GM08714 (cell line): ENCODE results near the gene KCNA10.

ENCODE experiments used
- H3K4me3 ChIP-seq: fragments of 200-500 bp; sonication (Bioruptor generic); 2 replicates; pipeline ENCODE4 v1.5.1; 2014; ENCODE audit warnings: mild to moderate bottlenecking, low read length, inconsistent platforms
- ZNF274 ChIP-seq: IDR thresholded peaks from 2 replicates; pipeline ENCODE4 v1.6.1; 2012; ENCODE audit warnings: mild to moderate bottlenecking, low read depth, low read length

KCNA10 gene

DNA sequence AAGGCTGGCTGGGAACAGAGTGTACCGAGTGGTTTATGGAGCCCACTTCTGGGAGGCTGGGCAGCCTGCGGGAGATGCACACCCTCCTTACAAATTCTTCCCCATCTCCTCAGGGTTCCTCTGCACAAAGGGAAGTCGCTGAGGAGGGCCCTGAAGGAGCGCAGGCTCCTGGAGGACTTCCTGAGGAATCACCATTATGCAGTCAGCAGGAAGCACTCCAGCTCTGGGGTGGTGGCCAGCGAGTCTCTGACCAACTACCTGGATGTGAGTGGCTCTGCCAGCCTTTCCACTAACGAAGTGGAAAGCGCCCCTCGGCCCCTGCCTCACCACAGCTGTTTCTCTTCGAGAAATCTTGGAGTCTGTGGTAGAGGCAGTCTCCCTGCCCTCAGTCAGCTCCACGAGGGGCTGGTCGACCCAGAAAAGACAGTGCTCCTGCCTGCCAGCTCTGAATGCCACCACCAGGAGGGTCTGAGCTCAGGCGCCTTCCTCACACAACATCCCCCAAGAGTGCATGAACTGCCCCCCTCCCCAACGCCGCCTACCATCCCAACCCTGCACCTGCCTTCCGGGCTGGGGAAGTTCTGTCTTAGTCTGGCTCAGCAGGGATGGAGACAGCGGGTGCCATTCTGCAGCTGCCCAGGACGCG is 36.2 kb downstream of the KCNA10 start:
- H3K4me3 ChIP-seq: no peak overlapping the region
- TF ChIP-seq ZNF274: no peak

DNA sequence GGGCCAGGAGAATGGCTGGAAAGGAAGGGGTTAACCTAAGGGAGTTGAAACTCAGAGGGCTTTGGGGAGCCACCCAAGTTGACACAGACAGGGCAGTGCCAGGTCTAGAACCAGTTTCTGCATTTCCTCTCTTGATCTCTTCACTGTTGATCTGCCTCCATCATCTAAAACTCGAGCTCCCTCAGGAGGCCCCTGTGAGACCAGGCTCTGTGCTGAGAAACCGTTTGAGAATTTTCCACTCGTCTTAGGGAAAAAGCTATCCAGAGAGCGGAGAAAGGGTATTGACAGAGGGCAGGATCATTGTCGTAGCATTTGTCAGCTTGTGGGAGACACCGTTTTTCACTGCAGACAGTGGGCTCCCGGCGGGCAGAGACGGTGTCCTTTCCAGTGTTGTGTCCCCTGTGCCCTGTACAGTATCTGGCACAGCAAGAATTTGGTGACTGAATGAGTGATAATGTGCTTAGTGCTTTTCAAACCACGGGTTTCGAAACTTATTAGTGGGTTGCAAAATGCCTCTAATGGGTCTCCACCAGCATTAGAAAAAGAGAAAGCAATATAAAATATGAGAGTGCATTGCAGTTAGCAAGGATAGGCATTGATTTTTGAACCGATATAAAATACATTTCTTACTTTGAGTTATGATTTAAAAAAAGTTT is 36.9 kb downstream of the KCNA10 start:
- H3K4me3 ChIP-seq: no peak overlapping the region
- no peak for TF ChIP-seq ZNF274

DNA sequence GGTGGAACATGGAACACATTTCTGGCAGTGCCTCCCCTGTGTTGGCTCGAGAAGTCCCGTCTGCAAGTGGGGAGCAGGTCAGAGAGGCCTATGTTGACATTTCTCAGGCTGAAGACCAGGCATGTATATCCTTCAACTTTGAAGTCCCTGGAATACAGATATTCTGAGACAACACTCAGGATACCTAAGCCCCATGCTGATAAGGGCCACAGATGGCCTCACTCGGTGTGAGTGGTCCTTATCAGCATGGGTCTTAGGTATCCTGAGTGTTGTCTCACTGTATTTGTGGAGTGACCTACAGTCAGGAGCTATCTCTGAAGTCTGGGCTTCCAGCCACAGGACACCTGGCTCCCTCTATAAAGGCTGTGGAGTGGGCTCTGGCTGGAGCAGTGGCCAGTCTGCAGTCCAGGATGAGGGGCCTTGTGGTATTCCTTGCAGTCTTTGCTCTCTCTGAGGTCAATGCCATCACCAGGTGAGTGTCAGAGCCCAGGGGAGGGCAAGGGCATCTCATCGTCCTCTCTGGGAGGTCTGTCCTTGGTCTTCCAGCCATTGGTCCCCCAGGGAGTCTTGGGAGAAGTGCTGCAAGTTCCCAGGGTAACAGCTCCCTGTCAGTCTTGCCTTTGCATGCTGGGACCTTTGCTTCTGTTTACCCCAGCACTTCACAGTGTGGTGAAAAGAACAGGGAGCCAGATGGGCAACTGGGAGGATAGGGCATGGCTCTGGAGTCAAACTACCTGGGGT is 38.4 kb downstream of the KCNA10 start:
- no peak for TF ChIP-seq ZNF274
- H3K4me3 ChIP-seq: no peak overlapping the region

DNA sequence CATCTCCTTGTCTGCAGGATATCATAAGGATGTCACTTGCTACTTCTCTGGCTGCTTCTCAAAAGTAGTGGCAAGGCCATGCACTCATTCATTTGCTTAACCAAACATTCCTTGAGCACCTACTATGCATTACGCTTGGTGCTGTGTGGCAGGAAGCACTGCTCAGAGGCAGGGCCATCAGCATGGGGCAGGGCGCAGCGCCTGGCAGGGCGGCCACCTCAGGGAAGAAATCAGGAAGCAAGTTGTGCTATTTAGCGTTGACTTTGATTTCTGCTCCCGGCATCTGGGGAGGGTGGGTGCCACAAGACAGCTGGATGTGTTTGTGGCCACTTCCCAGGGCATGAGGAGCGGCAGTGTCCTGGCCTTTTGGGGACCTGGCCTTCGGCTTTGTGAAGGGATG is 40.1 kb downstream of the KCNA10 start:
- TF ChIP-seq ZNF274: no peak
- H3K4me3 ChIP-seq: no peak overlapping the region

DNA sequence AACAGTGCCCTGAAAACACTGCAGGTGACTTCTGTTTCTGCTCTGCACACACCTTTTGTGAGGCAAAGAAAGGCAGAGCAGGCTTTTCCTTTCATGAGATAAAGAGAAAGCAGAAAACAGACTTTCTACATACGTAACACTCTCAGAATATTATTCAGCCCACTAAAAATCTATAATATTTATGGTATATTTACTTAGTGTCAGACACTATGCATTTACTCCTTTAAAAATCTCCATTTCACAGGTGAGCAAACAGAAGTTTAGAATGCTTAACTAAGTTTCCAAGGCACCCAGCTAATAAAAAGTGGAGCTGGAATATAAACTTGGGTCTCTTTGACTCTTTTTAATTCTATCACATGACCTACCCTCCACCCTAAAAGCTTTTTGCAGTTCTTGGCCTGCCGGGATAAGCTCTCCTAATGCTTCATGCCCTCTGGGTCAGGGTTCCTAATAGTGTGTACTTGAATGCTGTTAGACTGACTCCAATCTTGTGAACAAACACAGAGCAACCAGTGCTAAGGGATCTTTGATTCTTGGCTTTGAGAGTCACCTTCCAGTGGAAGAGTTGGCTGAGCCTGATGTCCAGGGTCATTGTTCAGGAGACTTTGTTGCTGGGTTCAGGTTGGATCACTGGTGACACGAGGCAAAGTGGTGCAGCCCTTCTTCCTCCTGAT is 40.9 kb downstream of the KCNA10 start:
- no peak overlapping the region for H3K4me3 ChIP-seq
- no peak for TF ChIP-seq ZNF274

DNA sequence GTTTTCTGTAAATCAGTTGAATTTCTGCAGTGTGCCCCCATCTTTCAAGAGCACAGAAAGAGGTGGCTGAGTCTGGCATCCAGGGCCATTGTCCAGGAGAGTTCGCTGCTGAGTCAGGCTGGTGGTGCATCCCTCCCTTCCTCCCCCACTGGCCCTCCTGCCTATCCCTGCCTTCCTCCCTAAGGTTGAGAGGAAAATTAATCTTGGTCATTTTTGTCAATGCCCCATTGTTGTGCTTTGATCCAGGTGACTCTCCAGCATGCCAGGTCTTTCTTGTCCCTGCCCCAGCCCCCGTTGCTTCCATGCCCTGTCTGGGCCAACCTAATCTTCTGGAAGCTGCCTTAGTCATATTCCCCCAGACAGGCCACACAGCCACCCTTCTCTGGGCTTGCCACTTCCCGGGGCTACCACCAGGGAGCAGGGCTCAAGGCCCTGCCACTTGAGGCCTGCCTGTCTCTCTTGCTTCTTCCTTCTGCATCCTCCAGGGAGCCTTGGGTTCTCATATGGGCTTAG is 41.5 kb downstream of the KCNA10 start:
- TF ChIP-seq ZNF274: no peak
- H3K4me3 ChIP-seq: no peak overlapping the region

DNA sequence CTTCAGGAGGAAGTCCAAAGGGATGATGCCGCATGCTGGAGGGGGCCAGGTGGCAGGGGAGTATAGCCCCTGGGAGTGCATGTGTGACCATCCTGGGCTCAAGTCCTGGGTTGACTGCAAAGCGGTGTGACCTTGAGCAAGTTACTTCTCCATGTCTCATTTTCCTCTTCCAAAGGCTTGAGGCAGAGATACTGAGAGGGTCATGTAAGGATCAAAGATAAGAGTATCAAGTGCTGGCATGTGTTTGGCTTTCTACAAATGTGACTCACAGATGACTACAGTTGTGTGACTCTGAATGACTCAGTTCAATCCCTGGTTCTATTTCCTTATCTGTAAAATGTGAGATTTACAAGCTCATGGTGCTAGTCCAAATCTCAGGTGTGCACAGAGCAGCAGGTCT is 41.9 kb downstream of the KCNA10 start:
- H3K4me3 ChIP-seq: no peak overlapping the region
- TF ChIP-seq ZNF274: no peak

DNA sequence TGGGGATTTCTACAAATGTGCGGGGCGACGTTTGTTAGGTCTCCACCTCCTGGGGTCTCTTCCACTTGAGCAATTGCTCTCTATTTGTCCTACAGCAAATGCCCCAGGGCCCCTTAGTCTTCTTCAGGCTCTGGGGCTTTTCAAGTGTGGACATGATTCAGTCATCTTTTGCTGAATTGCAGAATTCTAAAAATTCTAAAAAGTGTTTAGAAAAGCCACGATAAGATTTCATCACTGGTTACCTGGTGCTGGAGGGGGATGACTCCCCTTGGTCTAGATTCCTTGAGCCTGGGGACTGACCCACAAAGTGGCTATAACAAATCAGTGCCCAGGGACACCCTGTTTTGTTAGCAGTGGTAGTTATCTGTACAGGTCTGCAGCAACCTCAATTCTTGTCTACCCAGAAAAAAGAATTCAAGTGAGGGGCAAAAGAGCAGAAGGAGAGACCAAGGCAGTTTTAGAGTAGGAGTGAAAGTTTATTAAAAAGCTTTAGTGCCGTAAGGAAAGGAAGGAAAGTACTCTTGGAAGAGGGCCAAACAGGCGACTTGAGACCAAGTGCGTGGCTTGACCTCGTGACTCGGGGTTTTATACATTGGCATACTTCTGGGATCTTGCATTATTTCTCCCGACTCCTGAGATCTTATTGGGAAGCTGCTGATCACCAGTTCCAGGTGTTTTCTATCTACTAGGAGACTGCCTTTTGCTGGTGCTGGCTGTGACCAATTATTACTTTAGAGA is 42.8 kb downstream of the KCNA10 start:
- no peak for TF ChIP-seq ZNF274

DNA sequence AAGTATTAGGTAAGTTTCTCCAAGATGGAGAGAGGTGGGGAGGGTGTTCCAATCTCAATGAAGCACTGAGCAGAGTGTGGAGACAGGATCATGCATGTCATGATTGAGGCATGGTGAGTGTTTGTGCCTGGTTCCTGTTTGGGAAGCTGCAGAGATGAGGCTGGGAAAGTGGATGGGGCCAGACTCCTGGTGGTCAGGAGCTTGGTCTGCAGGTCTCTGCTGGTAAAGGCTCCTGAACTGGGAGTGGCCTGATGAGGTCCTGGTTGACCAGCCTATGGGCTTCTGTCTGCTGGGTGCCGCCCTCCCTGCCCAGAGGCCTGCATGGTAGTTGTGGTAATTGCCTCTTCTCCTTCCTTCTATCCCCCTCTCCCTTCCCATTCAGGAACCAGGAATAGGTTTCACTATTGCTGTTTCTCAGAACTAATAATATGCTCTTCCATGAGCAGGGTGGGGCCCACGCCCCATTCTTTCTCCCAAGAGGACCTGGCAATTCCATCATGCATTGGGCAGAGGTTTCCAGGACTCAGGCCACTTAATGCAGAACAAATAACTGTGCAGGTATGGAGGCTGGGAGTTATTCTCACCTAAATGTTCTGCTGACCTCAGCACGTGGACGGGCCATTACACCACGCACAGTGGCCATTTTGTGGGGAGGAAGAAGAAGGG is 43.5 kb downstream of the KCNA10 start:
- no peak overlapping the region for H3K4me3 ChIP-seq
- TF ChIP-seq ZNF274: no peak

More for the DNA sequence above, 42.8 kb downstream of the KCNA10 start:
- H3K4me3 ChIP-seq: no peak overlapping the region

DNA sequence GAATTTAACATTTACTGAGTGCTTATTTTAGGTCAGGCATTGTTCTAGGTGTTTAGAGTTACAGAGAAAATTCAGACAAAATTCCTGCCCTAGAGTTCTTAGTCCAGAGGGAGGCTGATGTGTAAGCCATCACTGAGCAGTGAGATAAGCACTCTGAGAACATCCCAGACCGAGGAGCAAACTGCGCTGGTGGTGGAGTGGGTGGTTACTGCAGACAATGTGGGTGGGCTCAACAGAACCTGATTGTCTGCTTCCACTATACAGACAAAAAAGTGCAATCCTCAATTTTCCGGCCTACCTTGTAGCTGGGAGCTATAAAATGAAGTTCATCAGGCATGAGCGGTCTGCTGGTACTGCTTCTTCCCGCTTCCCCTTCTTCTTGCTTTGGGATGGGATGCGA is 44.5 kb downstream of the KCNA10 start:
- no peak for TF ChIP-seq ZNF274
- no peak overlapping the region for H3K4me3 ChIP-seq

DNA sequence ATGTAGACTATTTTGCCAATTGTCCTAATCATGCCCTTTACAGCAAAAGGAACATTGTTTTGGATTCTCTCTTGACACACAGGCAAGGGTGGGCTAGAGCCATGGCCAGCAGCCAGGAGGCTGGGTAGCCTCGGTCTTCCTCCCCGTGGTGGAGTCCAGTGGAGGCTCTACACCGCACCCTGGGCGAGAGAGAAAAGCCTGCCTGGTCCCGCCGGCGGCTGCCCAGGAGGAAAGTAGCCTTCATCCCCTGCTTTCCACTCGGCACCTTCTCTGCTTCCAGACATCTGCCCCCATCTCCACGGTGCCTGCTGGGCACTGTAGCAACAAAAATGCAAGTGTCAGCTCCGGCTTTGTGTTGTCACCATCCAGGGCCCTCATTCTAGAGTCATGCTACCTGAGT is 46.4 kb downstream of the KCNA10 start:
- TF ChIP-seq ZNF274: no peak
- H3K4me3 ChIP-seq: no peak overlapping the region

DNA sequence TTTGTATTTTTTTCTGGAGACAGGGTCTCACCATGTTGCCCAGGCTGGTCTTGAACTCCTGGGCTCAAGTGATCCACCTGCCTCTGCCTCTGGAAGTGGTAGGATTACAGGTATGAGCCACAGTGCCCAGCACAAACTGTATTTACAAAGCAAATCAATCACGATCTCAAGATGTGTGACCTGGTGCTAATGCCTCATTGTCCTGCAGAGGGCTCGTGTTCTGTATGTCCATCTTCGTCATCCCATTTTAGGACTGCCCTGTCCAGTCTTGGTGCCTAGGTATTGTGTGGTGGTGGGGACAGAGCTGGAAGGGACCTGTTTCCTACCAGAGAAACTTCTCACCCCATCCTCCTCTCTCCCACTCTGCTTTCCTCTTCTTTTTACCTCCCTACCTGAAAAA is 47.8 kb downstream of the KCNA10 start:
- no peak overlapping the region for H3K4me3 ChIP-seq
- no peak for TF ChIP-seq ZNF274
